Heart left ventricle (tissue), 16 donors: ENCODE results near the gene POLR2L. TPM values are rescaled to one million over a fixed set of nuclear protein-coding genes. Genes with fewer than 3 reads are reported as not detected.

Source experiments
- ATAC-seq, 4 donors: fragments of 200-7000 bp; cut with Tn5 transposase; one replicate each; pipeline ENCODE4 v1.9.1; 2020 to 2022; ENCODE audit warnings: moderate library complexity in 4 of 4, mild to moderate bottlenecking in 3 of 4, moderate number of reproducible peaks in 1 of 4
- DNase-seq, 5 donors: peaks; one replicate each; pipeline ENCODE4 v3.0.0-alpha.2; 2020
- H3K27ac ChIP-seq, 12 donors: fragments of 200-600 bp; sonication (generic) in 4 of 12; one replicate each; pipeline versions ENCODE4 v1.5.0 to v1.8.0; 2016 to 2022; ENCODE audit warnings: mild to moderate bottlenecking in 2 of 12
- H3K27me3 ChIP-seq, 9 donors: fragments of 200-600 bp; sonication (generic) in 2 of 9; one replicate each; pipeline versions ENCODE4 v1.5.1 to v1.8.0; 2016 to 2022; ENCODE audit warnings: mild to moderate bottlenecking in 3 of 9
- H3K36me3 ChIP-seq, 9 donors: fragments of 200-600 bp; sonication (generic) in 2 of 9; one replicate each; pipeline versions ENCODE4 v1.5.0 to v1.8.0; 2018 to 2022; ENCODE audit warnings: mild to moderate bottlenecking in 2 of 9
- H3K4me1 ChIP-seq, 12 donors: fragments of 200-600 bp; sonication (generic) in 4 of 12; one replicate each; pipeline versions ENCODE4 v1.5.0 to v1.8.0; 2016 to 2022; ENCODE audit warnings: mild to moderate bottlenecking in 3 of 12
- H3K4me3 ChIP-seq, 12 donors: fragments of 200-600 bp; sonication (generic) in 4 of 12; one replicate each; pipeline versions ENCODE4 v1.5.0 to v1.8.0; 2017 to 2022; ENCODE audit warnings: mild to moderate bottlenecking in 9 of 12, moderate library complexity in 4 of 12
- H3K9me3 ChIP-seq, 12 donors: fragments of 200-600 bp; sonication (generic) in 4 of 12; one replicate each; pipeline versions ENCODE4 v1.5.0 to v1.8.0; 2016 to 2022; ENCODE audit warnings: mild to moderate bottlenecking in 1 of 12
- POLR2A ChIP-seq, 2 donors: fragments of 450-650 bp; IDR thresholded peaks; one replicate each; pipeline ENCODE4 v1.6.1; 2017; ENCODE audit warnings: antibody characterized with exemption in 2 of 2, mild to moderate bottlenecking in 2 of 2, moderate library complexity in 2 of 2
- WGBS, 4 donors: extraction: QIAGEN DNeasy Blood & Tissue Kit in 2 of 4; methylation state at CpG; one replicate each; pipeline versions ENCODE4 v1.1.5 to v1.1.7; 2013 to 2018; 5-methylcytosine and 5-hydroxymethylcytosine counted together
- intact Hi-C, 10 donors: fragments of 100-400 bp; cut with DNase I; formaldehyde crosslinking; loops; one replicate each; pipeline versions ENCODE4 v1.11.1 to v1.14.2; 2022
- polyA plus RNA-seq, 2 donors: library from polyadenylated mRNA; stranded (reverse); fragments of 200-250 nt; gene quantifications; one replicate each; pipeline ENCODE4 v1.2.3, GENCODE V29; 2013
- total RNA-seq, 9 donors: library from RNA; depleted of rRNA in 2 of 9; stranded (reverse); fragments of >200 nt in 2 of 9; fragmentation: NEBNext Ultra II Directional in 3 of 9; extraction: Animal tissue kit (Norgen Biotek cat#: 25700) in 3 of 9; gene quantifications; one replicate each; pipeline versions ENCODE4 v1.1.0 to v1.2.4, GENCODE V29; 2016 to 2023
- TF ChIP-seq, protein P1 (sequence below), 12 donors: fragments of 200-600 bp; sonication (generic) in 4 of 12; IDR thresholded peaks; one replicate each; pipeline versions ENCODE4 v1.5.0 to v1.8.0; 2018 to 2022; ENCODE audit warnings: antibody characterized with exemption in 12 of 12, mild to moderate bottlenecking in 5 of 12
- donor health status: ischemic (EF 13 %, LVEDD 7.1; RV severe dilation, severe dysfunction).
- donor health status: healthy with polysubstance abuse.
- donor health status: DM: no; HTN: yes; CAD: no.
- donor health status: DM: no; HTN: no; CAD: no.
- donor health status: ischemic (EF 25% LVEDD 6.9; RV normal size, moderate dysfunction).
- donor health status: ischemic (EF 25% LVEDD 5.7; RV mildly dilated, moderate dysfunction).
- donor health status: healthy.
- donor health status: DM: yes; HTN: yes; CAD: no.
- donor health status: ischemic (EF 35%, LVEDD 5.7; RV mildly dilated, moderate dysfunction).
- donor health status: nonischemic (EF 11% LVEDD 7.7; RV severe dilation, severe dysfunction).
- donor health status: DM: yes; HTN: yes; CAD: no.
- donor health status: PGD.
- donor health status: ischemic (EF 29% LVEDD 5.4; RV normal size, mild dysfunction).
- donor health status: nonischemic (EF 23%, LVEDD 6.1; RV moderate dilation, normal function).

The POLR2L gene
- total and polyA plus RNA-seq, 11 donors, result 74.4 to 267 (median 208) TPM

DNA sequence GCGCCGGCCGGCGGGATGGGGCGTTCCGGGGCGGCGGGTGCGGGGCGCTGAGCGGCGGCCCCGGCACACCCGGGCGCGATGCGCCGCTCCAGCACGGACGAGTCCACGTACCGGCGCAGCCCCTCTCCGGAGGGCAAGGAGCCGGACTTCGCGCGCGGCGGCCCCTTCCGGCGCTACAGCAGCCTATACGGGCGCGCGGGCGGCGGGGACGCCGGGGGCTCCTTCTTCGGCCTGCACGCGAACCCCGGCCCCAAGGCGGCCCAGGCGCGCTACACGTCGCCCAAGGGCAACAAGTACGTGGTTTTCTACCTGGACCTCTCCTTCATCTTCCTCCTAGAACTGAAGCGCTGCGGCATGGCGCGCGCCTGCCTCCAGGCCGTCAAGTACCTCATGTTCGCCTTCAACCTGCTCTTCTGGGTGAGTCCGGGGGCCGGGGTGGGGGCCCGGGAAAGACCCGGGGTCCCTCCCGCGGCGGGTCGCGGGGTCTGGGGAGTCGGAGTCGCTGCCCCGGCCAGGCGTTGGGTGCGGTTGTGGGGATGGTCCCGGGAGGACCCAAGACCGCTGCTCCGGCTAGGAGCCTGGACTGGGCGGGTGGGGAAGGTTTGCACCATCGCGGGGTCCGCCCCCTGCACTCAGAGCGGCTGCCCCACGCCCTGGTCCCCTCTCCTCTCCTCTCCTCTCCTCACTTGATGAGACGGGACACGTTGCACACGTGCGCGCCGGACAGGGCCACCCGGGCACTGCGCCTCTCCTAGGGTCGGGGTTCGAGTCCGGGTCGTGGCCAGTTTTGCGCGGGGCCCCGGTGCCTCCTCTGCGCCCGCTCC, 7.8 kb upstream of the POLR2L start:
- peak overlapping the region in 9 of 12 donors; percentile 26 to 63 (median 52) for H3K4me3 ChIP-seq
- TF ChIP-seq, protein P1, sequence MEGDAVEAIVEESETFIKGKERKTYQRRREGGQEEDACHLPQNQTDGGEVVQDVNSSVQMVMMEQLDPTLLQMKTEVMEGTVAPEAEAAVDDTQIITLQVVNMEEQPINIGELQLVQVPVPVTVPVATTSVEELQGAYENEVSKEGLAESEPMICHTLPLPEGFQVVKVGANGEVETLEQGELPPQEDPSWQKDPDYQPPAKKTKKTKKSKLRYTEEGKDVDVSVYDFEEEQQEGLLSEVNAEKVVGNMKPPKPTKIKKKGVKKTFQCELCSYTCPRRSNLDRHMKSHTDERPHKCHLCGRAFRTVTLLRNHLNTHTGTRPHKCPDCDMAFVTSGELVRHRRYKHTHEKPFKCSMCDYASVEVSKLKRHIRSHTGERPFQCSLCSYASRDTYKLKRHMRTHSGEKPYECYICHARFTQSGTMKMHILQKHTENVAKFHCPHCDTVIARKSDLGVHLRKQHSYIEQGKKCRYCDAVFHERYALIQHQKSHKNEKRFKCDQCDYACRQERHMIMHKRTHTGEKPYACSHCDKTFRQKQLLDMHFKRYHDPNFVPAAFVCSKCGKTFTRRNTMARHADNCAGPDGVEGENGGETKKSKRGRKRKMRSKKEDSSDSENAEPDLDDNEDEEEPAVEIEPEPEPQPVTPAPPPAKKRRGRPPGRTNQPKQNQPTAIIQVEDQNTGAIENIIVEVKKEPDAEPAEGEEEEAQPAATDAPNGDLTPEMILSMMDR (IDR thresholded peaks at IDR 0.05), result no peak
- TF ChIP-seq POLR2A (IDR thresholded peaks at IDR 0.05), result no peak
- H3K36me3 ChIP-seq, result peaks cover 0 to 8% (median 0%) of the 10 kb centered on the region in 9 donors
- intact Hi-C loops, result loop anchor here in 6 of 10 donors (2.0 to 10.0 kb wide), 3 partner anchors 55 to 202 kb away; no protein-coding TSS in a partner anchor
- ATAC-seq, result no peak
- no peaks in the 10 kb centered on the region for H3K9me3 ChIP-seq
- H3K4me1 ChIP-seq, result peaks cover 0 to 70% (median 31%) of the 10 kb centered on the region in 12 donors
- 36 to 66% (median 48%) methylated on average over 59 to 97 of the region's 97 CpGs for WGBS, 4 donors
- peaks cover 0 to 14% (median 0%) of the 10 kb centered on the region in 9 donors for H3K27me3 ChIP-seq
- no peak for DNase-seq
- peak overlapping the region in 1 of 12 donors; percentile 14 for H3K27ac ChIP-seq

DNA sequence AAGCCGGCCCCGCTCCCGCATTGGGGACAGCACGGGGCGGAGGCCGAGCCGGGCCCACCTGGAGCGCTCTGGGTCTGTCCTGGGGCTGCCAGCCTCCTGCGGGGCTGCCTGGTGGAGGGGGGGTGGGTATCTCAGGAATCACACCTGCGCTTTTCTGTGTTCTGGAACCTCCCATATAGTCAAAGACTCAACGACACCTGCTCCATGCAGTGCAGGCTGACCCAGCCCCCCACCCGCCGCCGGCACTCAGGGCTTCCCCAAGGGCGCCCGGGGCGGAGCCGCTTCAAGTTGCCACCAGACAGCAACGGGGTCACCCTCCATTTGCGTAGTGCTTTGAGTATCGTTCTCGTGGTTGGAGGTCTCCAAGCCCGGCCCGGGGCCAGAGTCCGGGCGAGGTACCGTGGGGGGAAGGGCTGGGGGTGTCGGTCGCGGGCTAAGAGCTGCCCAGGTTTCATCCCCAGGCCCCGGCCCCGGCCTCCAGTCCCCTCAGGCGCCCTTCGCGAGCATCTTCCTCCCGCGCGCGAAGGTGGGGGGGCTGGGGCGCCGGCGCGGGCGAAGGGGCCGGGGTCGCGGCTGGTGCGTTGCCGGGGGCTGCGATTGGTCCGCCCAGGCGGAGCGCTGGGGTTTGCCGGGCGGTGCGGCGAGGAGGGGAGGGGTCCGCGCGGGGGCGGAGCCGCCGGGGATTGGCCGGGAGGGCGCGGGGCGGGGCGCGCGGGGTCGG, 6.9 kb upstream of the POLR2L start:
- H3K27me3 ChIP-seq, result peaks cover 0 to 14% (median 0%) of the 10 kb centered on the region in 9 donors
- WGBS, 4 donors, result 10 to 51% (median 39%) methylated on average over 23 to 71 of the region's 71 CpGs
- intact Hi-C loops, result loop anchor here in 5 of 10 donors (2.0 to 5.0 kb wide), 2 partner anchors 202 to 203 kb away; no protein-coding TSS in a partner anchor
- H3K4me3 ChIP-seq, result peak overlapping the region in 10 of 12 donors; percentile 22 to 63 (median 50)
- no peak for DNase-seq
- ATAC-seq, result no peak
- H3K36me3 ChIP-seq, result peaks cover 0 to 8% (median 0%) of the 10 kb centered on the region in 9 donors
- H3K4me1 ChIP-seq, result peaks cover 2 to 76% (median 37%) of the 10 kb centered on the region in 12 donors
- H3K27ac ChIP-seq, result no peak overlapping the region
- no peak for TF ChIP-seq POLR2A (IDR thresholded peaks at IDR 0.05)
- TF ChIP-seq, protein P1 (IDR thresholded peaks at IDR 0.05), result no peak
- no peaks in the 10 kb centered on the region for H3K9me3 ChIP-seq

GRCh38 chr11:848380-848931, 6.1 kb upstream of the POLR2L start:
- intact Hi-C loops, result loop anchor here in 7 of 10 donors (1.0 to 5.0 kb wide), 3 partner anchors 202 to 204 kb away; no protein-coding TSS in a partner anchor
- DNase-seq, result peak in 1 of 5 donors; percentile 61

More at GRCh38 chr11:848380-848931, 6.1 kb upstream of the POLR2L start:
- ATAC-seq, result peak in 2 of 4 donors; percentile 7 to 15
- Histone ChIP-seq H3K9me3 (no peaks in the 10 kb centered on the region), H3K27me3 (peaks cover 0 to 14% (median 0%) of the 10 kb centered on the region in 9 donors), H3K4me1 (peaks cover 2 to 83% (median 43%) of the 10 kb centered on the region in 12 donors), H3K27ac (no peak overlapping the region), H3K36me3 (peaks cover 0 to 4% (median 0%) of the 10 kb centered on the region in 9 donors), H3K4me3 (peak overlapping the region in 2 of 12 donors; percentile 57 to 59)
- WGBS, 4 donors, result 34 to 48% (median 41%) methylated on average over 11 to 14 of the region's 14 CpGs
- no peak for TF ChIP-seq POLR2A (IDR thresholded peaks at IDR 0.05)
- TF ChIP-seq, protein P1 (IDR thresholded peaks at IDR 0.05), result peak; percentile 82 to 93 (median 88)
